HL-60 (cell line): ENCODE results near the gene SPC25.

Experiments used
- DNase-seq, 2 experiments: peaks; one replicate each; pipeline ENCODE4 v3.0.0-alpha.2; 2010 to 2020; ENCODE audit warnings: low read depth in 1 of 2, low spot score in 1 of 2
- H3K27ac ChIP-seq: fragments of 250-450 bp; sonication (Bioruptor Pico); replicated peaks from 2 replicates; pipeline ENCODE4 v1.5.1; 2020; ENCODE audit warnings: mild to moderate bottlenecking, moderate library complexity
- H3K27me3 ChIP-seq: fragments of 250-450 bp; sonication (Bioruptor Pico); 2 replicates; pipeline ENCODE4 v1.5.1; 2021; ENCODE audit warnings: mild to moderate bottlenecking, moderate library complexity; ENCODE audit not compliant: insufficient read depth, poor library complexity, severe bottlenecking
- H3K4me3 ChIP-seq: replicated peaks from 2 replicates; pipeline ENCODE4 v1.5.1; 2011; ENCODE audit warnings: mild to moderate bottlenecking, control low read depth, low read length; ENCODE audit not compliant: insufficient read depth
- GABPA ChIP-seq: IDR thresholded peaks from 2 replicates; pipeline ENCODE4 v1.6.1; 2012; ENCODE audit warnings: low read depth
- POLR2AphosphoS5 ChIP-seq: IDR thresholded peaks from 2 replicates; pipeline ENCODE4 v1.6.1; 2012; ENCODE audit warnings: low read depth
- SPI1 ChIP-seq: IDR thresholded peaks from 2 replicates; pipeline ENCODE4 v1.6.1; 2012; ENCODE audit warnings: low read depth, mild to moderate bottlenecking, borderline replicate concordance
- TF ChIP-seq, protein P1 (sequence below): IDR thresholded peaks from 2 replicates; pipeline ENCODE4 v1.6.1; 2012; ENCODE audit warnings: low read depth; ENCODE audit not compliant: insufficient replicate concordance
- TF ChIP-seq, protein P2 (sequence below): IDR thresholded peaks from one replicate; pipeline ENCODE4 v1.5.1; 2011; ENCODE audit warnings: low read length, control low read depth, inconsistent platforms; ENCODE audit not compliant: insufficient read depth

Gene SPC25

DNA sequence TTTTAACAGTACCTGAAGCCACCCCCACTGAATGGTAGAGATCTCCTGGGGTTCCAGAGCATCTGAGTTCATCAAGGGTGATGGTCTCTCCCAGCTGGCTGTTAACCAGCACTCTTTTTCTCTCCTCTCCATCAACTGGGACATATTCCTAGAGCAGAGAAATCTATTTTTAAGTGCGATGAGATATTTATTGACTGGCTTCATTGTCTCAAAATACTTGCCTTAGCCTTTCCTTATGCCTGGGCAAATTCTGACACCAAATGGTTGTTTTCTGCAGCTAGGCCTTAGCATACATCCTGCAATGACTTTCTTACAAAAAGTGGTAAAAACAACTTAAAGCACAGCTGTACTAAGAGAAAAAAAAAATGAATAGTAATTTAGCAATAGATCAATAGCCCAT, 68.2 kb downstream of the SPC25 start:
- Histone ChIP-seq H3K27me3 (no peaks in the 10 kb centered on the region), H3K4me3 (no peak overlapping the region), H3K27ac (no peak overlapping the region)
- TF ChIP-seq SPI1 (no peak), POLR2AphosphoS5 (no peak), GABPA (no peak)
- TF ChIP-seq, protein P1, sequence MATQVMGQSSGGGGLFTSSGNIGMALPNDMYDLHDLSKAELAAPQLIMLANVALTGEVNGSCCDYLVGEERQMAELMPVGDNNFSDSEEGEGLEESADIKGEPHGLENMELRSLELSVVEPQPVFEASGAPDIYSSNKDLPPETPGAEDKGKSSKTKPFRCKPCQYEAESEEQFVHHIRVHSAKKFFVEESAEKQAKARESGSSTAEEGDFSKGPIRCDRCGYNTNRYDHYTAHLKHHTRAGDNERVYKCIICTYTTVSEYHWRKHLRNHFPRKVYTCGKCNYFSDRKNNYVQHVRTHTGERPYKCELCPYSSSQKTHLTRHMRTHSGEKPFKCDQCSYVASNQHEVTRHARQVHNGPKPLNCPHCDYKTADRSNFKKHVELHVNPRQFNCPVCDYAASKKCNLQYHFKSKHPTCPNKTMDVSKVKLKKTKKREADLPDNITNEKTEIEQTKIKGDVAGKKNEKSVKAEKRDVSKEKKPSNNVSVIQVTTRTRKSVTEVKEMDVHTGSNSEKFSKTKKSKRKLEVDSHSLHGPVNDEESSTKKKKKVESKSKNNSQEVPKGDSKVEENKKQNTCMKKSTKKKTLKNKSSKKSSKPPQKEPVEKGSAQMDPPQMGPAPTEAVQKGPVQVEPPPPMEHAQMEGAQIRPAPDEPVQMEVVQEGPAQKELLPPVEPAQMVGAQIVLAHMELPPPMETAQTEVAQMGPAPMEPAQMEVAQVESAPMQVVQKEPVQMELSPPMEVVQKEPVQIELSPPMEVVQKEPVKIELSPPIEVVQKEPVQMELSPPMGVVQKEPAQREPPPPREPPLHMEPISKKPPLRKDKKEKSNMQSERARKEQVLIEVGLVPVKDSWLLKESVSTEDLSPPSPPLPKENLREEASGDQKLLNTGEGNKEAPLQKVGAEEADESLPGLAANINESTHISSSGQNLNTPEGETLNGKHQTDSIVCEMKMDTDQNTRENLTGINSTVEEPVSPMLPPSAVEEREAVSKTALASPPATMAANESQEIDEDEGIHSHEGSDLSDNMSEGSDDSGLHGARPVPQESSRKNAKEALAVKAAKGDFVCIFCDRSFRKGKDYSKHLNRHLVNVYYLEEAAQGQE, result no peak
- TF ChIP-seq, protein P2, sequence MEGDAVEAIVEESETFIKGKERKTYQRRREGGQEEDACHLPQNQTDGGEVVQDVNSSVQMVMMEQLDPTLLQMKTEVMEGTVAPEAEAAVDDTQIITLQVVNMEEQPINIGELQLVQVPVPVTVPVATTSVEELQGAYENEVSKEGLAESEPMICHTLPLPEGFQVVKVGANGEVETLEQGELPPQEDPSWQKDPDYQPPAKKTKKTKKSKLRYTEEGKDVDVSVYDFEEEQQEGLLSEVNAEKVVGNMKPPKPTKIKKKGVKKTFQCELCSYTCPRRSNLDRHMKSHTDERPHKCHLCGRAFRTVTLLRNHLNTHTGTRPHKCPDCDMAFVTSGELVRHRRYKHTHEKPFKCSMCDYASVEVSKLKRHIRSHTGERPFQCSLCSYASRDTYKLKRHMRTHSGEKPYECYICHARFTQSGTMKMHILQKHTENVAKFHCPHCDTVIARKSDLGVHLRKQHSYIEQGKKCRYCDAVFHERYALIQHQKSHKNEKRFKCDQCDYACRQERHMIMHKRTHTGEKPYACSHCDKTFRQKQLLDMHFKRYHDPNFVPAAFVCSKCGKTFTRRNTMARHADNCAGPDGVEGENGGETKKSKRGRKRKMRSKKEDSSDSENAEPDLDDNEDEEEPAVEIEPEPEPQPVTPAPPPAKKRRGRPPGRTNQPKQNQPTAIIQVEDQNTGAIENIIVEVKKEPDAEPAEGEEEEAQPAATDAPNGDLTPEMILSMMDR, result no peak
- no peak for DNase-seq

DNA sequence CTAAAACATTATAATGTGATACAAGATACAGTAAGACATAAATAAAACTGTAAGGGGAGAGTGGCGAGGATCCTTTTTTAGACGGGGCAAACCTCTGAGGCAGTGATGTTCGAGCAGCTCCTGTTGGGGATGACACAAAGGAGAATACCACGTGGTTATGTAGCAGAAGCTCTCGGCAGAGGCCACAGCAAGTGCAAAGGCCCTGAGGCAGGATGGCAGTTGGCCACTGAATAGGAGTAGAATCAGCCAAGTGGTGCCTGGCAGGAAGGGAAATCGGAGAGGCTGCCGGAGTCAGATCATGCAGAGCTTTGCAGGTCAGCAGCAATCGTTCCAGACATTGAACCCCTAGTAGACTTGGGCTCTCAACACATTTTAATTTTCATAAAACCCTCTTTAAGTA, 68.7 kb downstream of the SPC25 start:
- no peak for TF ChIP-seq GABPA
- TF ChIP-seq SPI1, result no peak
- TF ChIP-seq, protein P2, result no peak
- no peak for TF ChIP-seq POLR2AphosphoS5
- TF ChIP-seq, protein P1, result no peak
- no peaks in the 10 kb centered on the region for H3K27me3 ChIP-seq
- no peak overlapping the region for H3K27ac ChIP-seq
- H3K4me3 ChIP-seq, result no peak overlapping the region
- DNase-seq, result no peak
